D341Med (cell line): ENCODE results near the gene TF.
"Not testable (repeated sequence)": the region's sequence is repeated elsewhere in the genome, so short reads cannot be mapped to it uniquely, and the experiment has no call there.

ENCODE experiments used
- DNase-seq: peaks from one replicate; pipeline ENCODE4 v3.0.0; 2012; ENCODE audit warnings: low spot score

The TF gene

GRCh38 chr3:133765256-133765655, 19.1 kb downstream of the TF start:
- DNase-seq, result no peak

- DNase-seq, result no peak
Measured at GRCh38 chr3:133767607-133768006, 21.4 kb downstream of the TF start.

- DNase-seq, result no peak
Measured at GRCh38 chr3:133769536-133769935, 23.3 kb downstream of the TF start.

GRCh38 chr3:133773732-133774131, 27.5 kb downstream of the TF start:
- no peak for DNase-seq

GRCh38 chr3:133775309-133775708, 29.1 kb downstream of the TF start:
- DNase-seq, result no peak

- DNase-seq, result no peak
Measured at GRCh38 chr3:133775835-133776234, 29.6 kb downstream of the TF start.

GRCh38 chr3:133776794-133777438, 30.7 kb downstream of the TF start:
- no peak for DNase-seq

GRCh38 chr3:133777807-133778568, 31.8 kb downstream of the TF start:
- no peak for DNase-seq

GRCh38 chr3:133779626-133780203, 33.5 kb downstream of the TF start:
- no peak for DNase-seq

- DNase-seq, result not testable (repeated sequence)
Measured at GRCh38 chr3:133780756-133781155, 34.6 kb downstream of the TF start.

GRCh38 chr3:133781570-133781969, 35.4 kb downstream of the TF start:
- no peak for DNase-seq

- no peak for DNase-seq
Measured at GRCh38 chr3:133782454-133782853, 36.3 kb downstream of the TF start.

- no peak for DNase-seq
Measured at GRCh38 chr3:133783762-133784161, 37.6 kb downstream of the TF start.

- no peak for DNase-seq
Measured at GRCh38 chr3:133788024-133788423, 41.8 kb downstream of the TF start.

- no peak for DNase-seq
Measured at GRCh38 chr3:133792171-133792763, 46.1 kb downstream of the TF start.

GRCh38 chr3:133797396-133798105, 51.4 kb downstream of the TF start:
- no peak for DNase-seq

- DNase-seq, result no peak
Measured at GRCh38 chr3:133799794-133800585, 53.8 kb downstream of the TF start.

GRCh38 chr3:133803469-133803868, 57.3 kb downstream of the TF start:
- DNase-seq, result no peak

- DNase-seq, result no peak
Measured at GRCh38 chr3:133804896-133805295, 58.7 kb downstream of the TF start.

GRCh38 chr3:133805384-133805701, 59.1 kb downstream of the TF start:
- no peak for DNase-seq

- peak; percentile 99 for DNase-seq
Measured at GRCh38 chr3:133805702-133806475, 59.7 kb downstream of the TF start, which contains the start of gene SRPRB. SRPRB (plus strand) TSS chr3:133805815; CDS start chr3:133805849, 34 bp downstream.
